Neural crest cell (in vitro differentiated cells): ENCODE results near the gene MDN1. TPM values are rescaled to one million over a fixed set of nuclear protein-coding genes. Genes with fewer than 3 reads are reported as not detected.

Experiments used
- DNase-seq: peaks from one replicate; pipeline ENCODE4 v3.0.0; 2021; ENCODE audit warnings: low read depth, mixed read lengths, low spot score
- H3K27ac Mint-ChIP-seq: one replicate; pipeline ENCODE4 v1.8.0; 2021; ENCODE audit warnings: mild to moderate bottlenecking, mixed read lengths; ENCODE audit not compliant: unreplicated experiment
- H3K27me3 Mint-ChIP-seq: 2 replicates; pipeline ENCODE4 v1.8.0; 2021; ENCODE audit warnings: low read depth, mild to moderate bottlenecking, mixed read lengths
- H3K36me3 Mint-ChIP-seq: 2 replicates; pipeline ENCODE4 v1.8.0; 2021; ENCODE audit warnings: low read depth, mild to moderate bottlenecking, mixed read lengths
- H3K4me1 Mint-ChIP-seq: 2 replicates; pipeline ENCODE4 v1.8.0; 2021; ENCODE audit warnings: mixed read lengths
- H3K4me3 Mint-ChIP-seq: one replicate; pipeline ENCODE4 v1.8.0; 2021; ENCODE audit warnings: mild to moderate bottlenecking, mixed read lengths
- H3K9me3 Mint-ChIP-seq: 2 replicates; pipeline ENCODE4 v1.8.0; 2021; ENCODE audit warnings: mixed read lengths
- CTCF ChIP-seq: fragments of 200-600 bp; sonication (generic); conservative IDR thresholded peaks from 2 replicates; pipeline ENCODE4 v1.5.0; 2021; ENCODE audit warnings: antibody characterized with exemption, mild to moderate bottlenecking
- long read RNA-seq: library from polyadenylated mRNA; unstranded; transcript quantifications from one replicate; pipeline ENCODE4 v2.0.0, GENCODE V29; 2020
- total RNA-seq: library from RNA; stranded (reverse); gene quantifications from 2 replicates; pipeline ENCODE4 v1.2.1, GENCODE V29; 2021

Gene MDN1
- 46.6 and 49.0 TPM in 2 replicates for total RNA-seq
- long read RNA-seq, partial matches to known transcripts, result 28 of 35 reads
- long read RNA-seq, other reads (novel, unspliced or antisense), result 7 of 35 reads

- Mint-ChIP-seq H3K4me3 (peak within 1 kb of the TSS; percentile 93), H3K36me3 (peaks cover 3% of the 10 kb centered on the region), H3K27me3 (no peaks in the 10 kb centered on the region), H3K27ac (peak within 1 kb of the TSS; percentile 97), H3K9me3 (no peaks in the 10 kb centered on the region), H3K4me1 (peaks cover 30% of the 10 kb centered on the region)
- TF ChIP-seq CTCF, result no peak
- DNase-seq, result peak; percentile 85
These were observed at the start of gene MDN1 for GRCh38 chr6:89819336-89820130. Gene MDN1 (minus strand): TSS chr6:89819794. CDS start chr6:89819607, 187 bp downstream.

- Mint-ChIP-seq H3K4me3 (no peak overlapping the region), H3K36me3 (peaks cover 56% of the 10 kb centered on the region), H3K4me1 (no peaks in the 10 kb centered on the region), H3K27me3 (no peaks in the 10 kb centered on the region), H3K9me3 (no peaks in the 10 kb centered on the region), H3K27ac (no peak overlapping the region)
- TF ChIP-seq CTCF, result no peak
- DNase-seq, result no peak
These were observed 46.6 kb upstream of the MDN1 start for GRCh38 chr6:89866024-89866678.

- Mint-ChIP-seq H3K9me3 (no peaks in the 10 kb centered on the region), H3K4me3 (no peak overlapping the region), H3K27ac (no peak overlapping the region), H3K27me3 (no peaks in the 10 kb centered on the region), H3K4me1 (no peaks in the 10 kb centered on the region), H3K36me3 (peaks cover 47% of the 10 kb centered on the region)
- TF ChIP-seq CTCF, result no peak
- DNase-seq, result no peak
These were observed 43.1 kb upstream of the MDN1 start for GRCh38 chr6:89862698-89863097.

GRCh38 chr6:89862273-89862672 is 42.7 kb upstream of the MDN1 start:
- Mint-ChIP-seq H3K4me1 (no peaks in the 10 kb centered on the region), H3K36me3 (peaks cover 43% of the 10 kb centered on the region), H3K4me3 (no peak overlapping the region), H3K27me3 (no peaks in the 10 kb centered on the region), H3K27ac (no peak overlapping the region), H3K9me3 (no peaks in the 10 kb centered on the region)
- TF ChIP-seq CTCF, result no peak
- no peak for DNase-seq

- no peak overlapping the region for H3K27ac Mint-ChIP-seq
- no peak overlapping the region for H3K4me3 Mint-ChIP-seq
- H3K27me3 Mint-ChIP-seq, result no peaks in the 10 kb centered on the region
- no peak for DNase-seq
- H3K9me3 Mint-ChIP-seq, result no peaks in the 10 kb centered on the region
- no peaks in the 10 kb centered on the region for H3K4me1 Mint-ChIP-seq
- H3K36me3 Mint-ChIP-seq, result peaks cover 38% of the 10 kb centered on the region
- TF ChIP-seq CTCF, result no peak
These were observed 40.1 kb upstream of the MDN1 start for GRCh38 chr6:89859744-89860143.
